ENCODE measurements around the gene ADIPOR2. TPM values are rescaled to one million over a fixed set of nuclear protein-coding genes. Genes with fewer than 3 reads are reported as not detected.

Gene ADIPOR2
- total RNA-seq, 1 donor from 2014 or later, result 46.6 TPM

DNA sequence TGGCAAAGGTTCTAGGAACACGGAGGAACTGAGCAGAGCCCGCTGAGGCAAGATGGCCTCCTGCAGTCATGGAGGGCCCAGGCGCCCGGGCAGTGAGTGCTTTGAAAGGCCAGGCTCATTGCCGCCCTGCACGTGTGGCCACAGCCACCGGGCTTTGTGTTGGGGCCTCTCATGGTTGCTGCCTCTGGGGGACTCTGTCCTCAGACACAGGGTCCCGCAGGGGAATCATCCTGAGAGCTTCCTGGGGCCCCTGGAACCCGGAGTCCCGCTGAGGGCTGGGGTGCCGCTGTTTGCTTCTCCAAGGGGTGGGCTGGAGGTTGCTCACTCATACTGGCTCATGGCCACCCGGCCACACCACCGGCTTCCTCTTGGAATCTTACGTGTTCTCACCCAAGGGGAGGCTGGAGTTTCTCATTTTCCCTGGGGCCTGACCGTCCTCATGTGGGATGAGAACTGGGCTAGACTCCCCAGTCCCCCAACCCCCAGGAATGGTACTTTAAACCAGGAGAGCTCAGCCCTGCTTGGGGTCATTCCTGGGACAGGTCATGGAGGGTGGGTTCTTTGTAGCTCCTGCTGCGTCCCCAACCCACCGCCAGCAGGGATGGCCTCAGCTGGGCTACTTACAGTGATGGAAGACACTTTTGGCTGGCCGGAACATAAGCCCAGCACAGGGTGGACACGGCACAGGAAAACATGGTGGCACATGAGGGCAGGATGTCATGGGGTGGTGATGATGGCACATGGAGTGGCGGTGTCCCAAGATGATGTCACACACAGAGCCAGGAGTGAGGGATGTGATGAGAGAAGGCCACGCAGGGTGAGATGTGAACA lies 108.4 kb downstream of the ADIPOR2 start:
- DNase-seq (ENCODE audit: low spot score), result peak; percentile 42

DNA sequence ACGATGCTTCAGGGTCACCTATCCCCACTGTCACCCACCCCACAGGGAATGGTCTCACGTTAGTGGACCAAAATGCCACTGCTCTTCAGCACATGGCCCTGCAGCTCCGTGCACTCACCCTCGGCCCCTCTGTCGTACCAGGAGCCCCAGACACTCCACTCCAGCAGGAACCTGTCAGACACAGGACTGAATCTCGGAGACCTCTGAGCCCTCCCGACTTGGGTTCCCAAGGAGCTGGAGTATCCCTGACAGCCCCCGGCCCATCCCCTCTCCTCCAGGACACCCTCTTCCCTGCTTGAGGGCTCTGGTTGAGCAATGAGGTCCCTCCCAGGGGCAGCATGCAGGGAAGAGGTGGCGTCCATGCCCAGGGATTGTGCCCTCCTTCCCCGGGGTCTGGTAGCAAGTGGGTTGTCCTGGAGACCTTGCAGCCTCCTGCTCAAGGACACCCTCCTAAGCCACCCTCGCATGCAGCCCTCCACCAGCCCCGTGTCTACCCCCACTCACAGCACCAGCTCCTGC lies 109.1 kb downstream of the ADIPOR2 start:
- DNase-seq (ENCODE audit: low spot score), result peak; percentile 41

DNA sequence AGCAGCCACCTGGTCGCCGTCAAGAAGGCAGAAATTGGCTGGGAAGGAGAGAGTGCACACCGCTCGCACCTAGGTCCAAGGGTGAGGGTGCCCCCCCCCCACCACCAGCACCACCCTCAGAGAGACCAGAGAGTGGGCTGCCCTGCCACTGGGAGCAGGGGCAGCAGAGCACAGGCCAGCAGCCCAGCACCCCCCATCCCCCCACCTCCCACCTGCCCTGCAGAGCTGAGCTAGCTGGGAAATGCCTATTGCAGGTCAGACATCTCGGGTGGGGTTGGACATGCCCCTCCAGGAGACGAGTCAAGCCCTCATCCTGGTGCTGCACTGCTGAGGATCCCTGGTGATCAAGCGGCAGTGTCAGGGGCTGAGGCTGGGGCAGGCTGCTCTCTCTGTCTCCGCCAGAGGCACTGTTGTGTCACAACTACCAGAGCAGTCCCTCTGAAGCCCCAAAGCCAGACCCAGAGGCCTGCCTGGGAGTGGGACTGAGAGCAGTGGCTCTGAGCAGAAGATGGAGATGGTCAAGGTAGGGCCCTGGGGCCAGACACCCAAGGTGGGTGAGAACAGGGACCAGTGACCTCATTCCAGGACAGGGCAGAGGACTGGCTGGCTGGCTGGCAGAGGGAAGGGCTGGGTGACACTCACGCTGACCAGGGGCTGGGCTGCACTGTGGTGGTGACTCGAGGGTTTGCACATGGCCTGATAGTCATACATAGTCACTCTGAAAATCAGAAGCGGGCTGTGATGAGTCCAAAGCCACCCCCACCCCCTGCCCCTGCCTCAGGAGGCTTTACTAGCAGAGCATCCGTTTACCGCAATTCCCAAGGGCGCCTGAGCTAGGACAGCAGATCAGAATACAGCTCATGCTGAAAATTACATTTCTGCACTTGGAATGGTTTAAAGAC lies 109.8 kb downstream of the ADIPOR2 start:
- DNase-seq (ENCODE audit: low spot score), result peak; percentile 46

DNA sequence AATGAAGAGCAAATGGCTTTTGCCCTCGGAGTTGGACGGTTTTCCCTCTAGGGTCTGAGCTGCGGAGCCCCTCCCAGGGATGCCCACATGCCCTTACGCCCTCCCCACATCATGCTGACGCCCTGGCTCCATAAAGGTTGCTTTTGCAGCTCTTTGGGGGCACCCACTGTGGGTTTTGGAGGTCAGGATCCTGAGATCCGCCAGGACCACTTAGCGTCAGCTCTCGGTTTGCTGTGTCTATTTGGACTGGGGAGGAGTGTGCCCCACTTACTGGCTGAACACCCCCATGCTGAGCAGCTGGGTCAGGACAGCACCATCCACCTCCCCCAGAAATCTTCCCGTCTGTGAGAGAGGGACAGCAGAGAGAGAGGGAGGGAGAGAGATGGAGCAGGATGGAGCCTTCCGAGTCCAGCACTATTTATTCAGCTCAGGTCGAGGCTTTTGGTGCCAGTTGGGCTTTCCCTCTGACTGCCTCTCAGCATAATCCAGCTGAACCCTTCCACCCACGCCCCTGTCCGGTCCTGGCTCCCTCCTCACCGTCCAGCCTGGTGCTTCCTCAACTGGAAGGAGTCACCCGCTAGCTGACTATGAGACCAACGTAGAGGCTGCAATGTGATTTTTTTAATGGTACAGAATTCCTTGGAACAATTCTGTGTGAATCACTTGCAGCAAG lies 110.6 kb downstream of the ADIPOR2 start:
- DNase-seq (ENCODE audit: low spot score), result peak; percentile 36

DNA sequence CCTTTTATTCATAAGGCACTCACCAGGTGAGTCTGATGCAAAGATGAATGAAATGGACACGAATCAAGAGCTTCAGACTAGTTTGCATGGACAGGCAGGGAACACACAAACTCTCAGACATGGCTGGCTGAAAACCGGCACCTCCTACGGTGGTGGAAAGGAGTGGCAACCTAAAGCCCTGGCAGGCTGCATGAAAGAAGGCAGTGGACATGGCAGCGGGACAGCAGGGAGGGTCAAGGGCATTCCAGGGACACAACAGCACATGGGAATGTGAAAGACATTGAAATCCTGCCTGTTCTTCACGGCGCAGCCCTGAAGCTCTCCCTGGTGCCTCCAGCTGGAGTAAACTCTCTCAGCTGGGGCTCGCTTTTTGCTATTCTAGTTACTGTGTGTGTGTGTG lies 112.9 kb downstream of the ADIPOR2 start:
- no peak for DNase-seq (ENCODE audit: low spot score)

DNA sequence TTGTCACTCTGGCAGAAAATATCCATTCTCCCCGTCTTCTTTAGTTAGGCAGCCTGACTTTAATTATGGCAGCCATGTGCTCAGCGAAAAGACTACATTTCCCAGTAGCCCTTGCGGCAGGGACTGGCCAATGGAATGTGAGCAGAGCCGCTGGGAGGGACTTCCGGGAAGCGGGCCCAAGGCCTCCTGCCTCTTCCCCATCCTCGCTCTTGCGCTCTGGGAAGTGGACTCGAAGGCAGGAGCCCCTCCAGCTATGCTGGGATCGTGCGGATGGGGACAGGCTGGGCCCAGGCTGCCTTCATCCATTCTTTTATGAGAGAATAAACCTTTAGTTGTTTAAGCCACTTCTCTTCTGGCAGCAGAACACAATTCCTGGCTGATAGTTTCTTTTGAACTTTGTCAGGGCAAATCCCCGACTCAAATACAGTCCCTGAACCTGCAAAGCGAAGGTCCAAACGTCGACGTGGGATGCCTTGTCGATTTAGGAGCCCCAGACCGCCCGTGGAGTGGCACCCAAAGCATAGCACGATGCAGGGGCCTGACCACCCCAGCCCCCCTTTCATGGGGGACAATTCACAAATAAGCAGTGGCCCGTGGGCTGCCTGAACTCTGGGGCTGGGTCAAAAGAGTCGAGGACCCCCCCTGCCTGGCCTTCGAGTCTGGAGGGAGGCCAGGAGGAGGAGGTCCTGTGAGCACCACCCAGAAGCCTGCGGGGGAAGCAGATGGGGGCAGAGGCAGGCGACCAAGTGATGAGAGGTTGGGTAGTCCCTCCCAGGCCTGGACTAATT lies 113.9 kb downstream of the ADIPOR2 start:
- peak; percentile 85 for DNase-seq (ENCODE audit: low spot score)

DNA sequence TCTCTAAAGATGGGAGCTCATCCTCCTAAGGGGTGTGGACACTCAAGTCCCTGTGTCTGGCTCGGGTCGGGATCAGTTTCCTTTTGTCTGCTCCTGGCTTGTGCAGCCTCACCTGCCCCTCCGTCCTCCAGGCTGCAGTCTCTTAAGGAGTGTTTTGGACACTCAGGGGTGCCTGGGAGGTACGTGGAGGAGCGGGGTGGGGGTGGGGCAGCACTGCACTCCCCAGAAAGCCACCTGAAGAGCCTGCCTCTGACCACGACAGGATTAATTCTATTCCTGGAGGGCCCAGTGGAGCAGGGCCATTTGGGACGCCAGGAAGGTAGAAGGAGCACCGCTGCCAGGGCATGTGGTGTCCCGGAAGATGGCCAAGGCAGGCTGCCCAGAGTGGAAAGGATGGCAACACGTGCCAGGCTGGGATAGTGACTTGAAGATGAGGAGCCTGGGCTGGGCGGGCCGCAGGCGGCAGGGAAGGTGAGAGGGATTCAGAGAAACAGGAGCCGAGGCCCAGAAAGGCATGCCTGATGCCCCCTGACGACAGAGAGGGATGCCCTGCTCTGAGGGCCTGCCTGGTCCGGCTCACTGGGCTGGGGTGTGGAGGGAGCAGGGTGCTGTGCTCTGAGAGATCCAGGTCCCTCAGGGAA lies 114.7 kb downstream of the ADIPOR2 start:
- DNase-seq (ENCODE audit: low spot score), result no peak

DNA sequence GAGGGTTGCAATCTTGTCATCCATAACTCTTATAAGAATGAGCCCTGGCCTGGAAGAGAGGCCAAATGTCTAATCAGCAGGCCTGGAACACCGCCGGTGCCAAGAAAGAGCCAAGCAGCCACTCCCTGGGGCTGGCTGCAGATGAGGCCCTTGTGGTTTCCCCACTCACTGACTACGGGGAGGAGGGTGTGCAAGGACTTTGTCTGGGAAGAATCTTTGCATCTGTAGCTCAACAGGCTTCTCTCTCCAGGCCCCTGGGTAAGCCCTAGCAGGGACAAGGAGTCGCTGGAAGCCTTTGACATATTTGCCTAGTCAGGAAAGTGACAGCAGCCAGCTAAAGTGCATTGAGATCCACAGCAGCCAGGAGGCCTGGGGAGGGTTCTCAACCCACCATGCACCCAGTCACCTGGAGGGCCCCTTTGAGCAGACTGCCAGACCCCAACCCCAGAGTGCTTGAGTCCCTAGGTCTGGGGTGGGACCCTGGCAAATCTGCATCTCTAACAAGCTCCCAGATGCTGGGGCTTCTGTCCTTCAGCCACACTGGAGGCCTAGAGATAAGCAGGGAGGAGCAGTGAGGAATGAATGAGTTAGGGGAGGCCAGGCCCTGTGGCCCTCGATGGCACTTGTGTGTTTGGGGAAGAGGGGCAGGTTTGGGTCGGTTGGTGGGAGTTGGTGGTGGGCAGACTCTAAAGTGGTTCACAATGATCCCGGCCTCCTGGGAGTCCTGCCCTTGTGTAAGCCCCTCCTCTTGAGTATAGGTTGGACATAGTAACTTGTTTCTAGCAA lies 115.6 kb downstream of the ADIPOR2 start:
- no peak for DNase-seq (ENCODE audit: low spot score)

DNA sequence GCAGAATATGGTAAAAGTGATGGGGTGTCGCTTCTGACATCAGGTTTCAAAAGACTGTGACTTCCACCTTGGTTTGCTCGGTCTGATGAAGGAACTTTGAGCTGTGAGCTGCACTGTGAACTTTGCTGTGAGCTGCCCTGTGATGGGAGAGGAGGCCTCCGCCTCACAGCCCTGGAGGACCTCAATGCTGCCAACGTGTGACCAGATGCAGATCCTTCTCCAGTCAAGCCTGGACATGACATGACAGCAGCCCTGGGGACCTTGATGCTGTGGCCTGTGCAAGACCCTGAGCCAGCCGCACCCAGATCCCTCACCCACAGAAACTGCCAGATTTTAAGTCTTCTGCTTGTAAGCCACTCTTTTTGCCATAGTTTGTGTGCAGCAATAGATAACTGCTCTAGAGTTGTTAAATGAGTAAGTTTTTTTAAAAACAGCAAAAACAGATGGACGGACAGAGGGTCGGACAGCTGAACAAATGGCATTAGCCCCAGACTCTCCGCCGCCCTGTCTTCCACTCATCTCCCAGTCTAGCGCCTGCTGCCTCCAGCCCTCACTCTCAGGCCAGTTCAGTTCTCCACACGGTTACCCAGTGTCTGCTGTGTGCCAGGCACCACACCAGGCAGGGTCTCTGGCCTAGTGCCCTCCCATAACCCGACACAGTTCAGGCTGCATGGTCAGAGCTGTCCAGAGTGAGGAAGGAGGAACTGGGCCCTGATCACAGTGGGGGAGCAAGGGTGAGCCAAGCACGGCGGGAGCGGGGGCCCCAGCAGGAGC lies 116.4 kb downstream of the ADIPOR2 start:
- no peak for DNase-seq (ENCODE audit: low spot score)

DNA sequence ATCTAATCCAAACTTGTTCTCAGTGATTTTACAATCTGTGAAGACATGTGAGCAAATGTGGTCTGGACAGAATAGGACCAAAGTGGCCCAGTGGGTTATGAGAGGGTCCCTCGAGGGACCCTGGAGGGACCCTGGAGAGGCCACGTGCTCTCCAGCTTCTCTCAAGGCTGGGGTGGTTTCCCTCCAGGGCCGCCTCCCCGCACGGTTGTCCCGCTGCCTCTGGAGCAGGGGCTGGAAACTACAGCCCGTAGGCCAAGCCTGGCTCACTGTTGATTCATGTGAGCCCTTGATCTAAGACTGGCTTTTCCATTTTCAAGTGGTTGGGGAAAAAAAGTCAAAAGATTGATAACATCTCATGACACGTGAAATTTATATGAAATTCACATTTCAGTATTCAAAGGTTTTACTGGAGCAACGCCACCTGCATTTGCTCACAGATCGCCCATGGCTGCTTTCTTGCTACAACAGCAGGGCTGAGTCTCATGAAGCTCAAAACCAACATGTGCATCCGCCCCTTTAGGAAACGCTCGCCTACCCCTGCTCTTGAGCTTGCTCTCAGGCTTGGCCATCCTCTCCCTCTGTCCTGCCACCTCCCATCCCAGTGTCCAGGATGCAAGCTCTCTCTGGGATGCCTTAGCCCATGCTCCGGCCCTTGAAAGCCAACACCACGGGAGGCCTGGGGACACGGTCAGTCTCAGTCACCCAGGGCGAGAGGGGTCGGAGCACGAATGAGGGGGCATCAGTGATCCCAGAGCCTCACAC lies 117.3 kb downstream of the ADIPOR2 start:
- DNase-seq (ENCODE audit: low spot score), result no peak

DNA sequence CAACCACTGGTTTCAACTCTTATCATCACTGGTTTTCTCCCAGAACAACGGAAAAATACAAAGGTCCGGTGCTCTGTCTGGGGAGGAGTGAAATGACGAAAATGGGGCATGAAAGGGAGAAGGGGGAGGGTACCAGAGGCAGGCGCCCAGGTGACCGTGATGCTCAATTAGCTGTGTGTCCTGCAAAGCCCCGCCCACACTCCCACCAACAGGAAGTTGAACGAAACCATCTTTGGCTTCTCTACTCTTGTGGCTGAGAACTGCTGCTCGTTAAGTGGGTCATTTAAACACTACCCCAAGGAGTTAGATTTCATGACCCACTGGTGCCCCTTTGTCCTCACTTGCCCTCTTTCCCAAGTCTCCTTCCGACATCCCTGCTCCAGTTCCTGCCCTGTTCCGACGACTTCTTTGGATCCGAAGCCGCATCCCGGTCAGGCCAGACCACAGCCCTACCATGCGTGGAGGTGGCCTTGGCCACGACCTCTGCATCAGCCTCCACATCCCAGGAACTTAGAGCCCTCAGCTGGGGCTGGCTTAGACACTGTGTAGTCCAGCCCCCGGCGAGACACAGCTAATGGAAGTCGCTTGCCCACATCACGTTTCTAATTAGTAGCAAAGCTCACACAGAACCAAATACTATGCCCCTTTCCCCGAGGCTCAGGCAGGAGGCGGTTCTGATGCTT lies 118.1 kb downstream of the ADIPOR2 start:
- no peak for DNase-seq (ENCODE audit: low spot score)

DNA sequence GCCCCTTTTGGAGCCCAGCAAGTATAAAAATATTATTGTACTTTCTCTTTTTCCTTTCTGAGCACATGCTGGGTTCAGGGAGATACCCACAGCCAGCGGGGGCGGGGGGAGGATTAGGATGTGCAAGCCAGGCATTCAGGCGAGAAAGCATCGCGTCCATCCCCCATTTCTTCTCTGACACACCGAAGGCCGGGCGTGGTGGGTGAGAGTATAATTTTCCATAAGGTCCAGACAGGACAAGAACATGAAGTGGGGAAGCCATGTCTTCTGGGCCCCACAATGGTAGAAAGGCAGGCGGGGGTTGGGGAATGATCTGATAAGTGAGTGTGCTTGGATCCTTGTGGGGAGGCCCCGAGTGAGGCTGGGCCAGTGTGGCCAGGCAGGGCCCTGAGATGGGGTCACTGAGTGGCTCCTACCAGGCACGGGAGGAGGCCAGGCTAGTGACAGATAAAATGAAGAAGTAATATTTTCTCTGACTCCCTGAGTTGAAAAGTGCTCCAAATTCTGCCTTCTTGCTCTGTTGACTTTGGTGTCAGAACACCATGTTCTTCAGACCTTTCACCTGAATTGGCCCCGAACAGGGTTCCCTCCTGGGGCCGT lies 118.8 kb downstream of the ADIPOR2 start:
- DNase-seq (ENCODE audit: low spot score), result no peak

DNA sequence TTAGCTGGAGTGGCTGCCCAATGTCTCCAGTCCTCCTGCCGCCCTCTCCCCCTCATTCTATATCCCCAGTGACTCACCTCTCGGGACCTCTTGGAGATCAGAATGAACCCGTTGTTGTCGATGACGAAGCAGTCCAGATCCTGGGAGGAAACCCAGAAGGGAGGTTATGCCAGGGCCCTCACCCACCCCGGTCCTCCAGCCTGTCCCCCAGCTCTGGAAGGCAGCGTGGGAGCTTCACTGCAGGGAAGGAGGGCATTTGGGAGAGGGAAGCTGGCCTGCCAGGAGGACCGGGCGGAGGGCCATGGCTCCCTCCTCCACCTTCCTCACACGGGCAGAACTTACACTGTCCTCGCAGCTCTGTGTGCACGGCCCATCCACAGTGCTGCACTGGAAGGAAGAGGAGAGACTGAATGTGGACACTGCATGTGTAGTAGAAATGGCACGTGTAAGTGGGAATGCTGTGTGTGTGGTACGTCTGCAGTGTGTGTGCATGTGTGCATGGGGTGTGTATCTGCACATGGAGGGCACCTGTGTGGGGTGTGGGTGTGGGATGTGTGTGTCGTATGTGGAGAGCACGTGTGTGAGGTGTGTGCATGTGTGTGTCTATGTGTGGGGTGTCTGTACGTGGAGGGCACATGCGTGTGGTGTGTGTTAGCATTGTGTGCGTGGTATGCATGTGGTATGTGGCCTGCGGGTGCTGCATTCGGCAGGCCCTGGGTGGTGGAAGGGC lies 119.5 kb downstream of the ADIPOR2 start:
- DNase-seq (ENCODE audit: low spot score), result no peak

DNA sequence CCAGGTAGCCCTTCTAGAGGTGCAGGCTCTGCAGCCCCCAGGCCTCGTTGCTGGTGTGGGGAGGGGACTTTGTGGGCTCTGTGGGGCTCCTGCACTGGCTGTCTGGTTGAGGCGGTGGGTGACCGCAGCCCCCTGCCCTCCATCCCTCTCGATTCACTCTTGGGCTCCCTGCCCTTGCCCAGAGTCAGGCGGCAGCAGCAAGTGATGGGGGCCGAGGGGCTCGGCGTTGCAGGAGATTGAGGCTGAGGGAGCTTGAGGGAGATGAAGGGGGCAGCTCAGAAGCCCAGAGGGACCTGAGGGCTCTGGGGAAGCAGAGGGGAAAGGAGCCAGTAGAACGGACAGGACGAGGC lies 120.0 kb downstream of the ADIPOR2 start:
- no peak for DNase-seq (ENCODE audit: low spot score)

DNA sequence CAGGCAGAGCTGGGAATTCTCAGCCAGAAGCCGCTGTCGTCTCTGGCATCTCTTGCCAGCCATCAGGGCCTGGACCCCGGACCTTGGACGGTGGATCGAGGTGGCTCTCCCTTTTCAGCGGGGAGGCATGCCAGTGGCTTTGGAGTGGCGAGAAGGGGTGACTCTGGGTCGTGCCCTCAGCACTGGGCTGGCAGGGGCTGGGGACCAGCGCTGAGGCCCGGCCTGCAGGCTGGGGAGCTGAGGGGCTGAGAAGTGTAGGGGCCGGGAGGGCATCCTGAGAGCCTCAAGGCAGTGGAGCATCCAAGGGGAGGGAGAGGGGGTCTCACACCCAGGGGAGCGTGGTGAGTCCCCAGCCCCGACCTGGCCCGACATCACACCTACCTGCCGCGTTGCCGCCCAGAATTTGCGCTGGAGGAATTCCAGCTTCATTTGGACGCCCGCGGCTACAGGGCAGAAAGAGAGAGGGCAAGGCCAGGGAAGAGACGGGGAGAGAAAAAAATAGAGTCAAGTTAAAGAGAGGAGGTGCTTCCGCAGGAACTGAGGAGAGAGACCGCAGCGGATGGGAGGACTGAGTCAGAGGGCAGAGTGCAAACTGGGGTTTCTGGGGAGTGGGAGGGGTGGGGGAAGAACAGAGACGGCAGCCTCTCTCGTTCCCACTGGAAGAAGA lies 120.5 kb downstream of the ADIPOR2 start:
- no peak for DNase-seq (ENCODE audit: low spot score)

DNA sequence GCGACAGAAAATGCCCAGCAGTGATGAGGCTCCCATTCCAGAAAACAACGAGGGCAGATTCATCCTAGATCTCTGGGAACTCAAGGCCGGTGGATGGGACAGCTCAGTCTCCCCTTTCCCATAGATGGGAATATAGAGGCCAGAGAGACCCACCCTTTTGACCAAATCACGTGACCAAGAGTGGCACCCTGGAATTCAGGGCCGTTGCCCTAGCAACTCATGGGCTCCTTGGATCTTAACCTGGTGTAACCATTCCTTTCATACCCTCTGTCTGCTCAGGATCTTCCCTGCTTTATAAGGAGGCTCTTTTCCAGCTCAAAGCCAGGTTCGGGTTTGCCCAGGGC lies 121.0 kb downstream of the ADIPOR2 start:
- no peak for DNase-seq (ENCODE audit: low spot score)
